HT1080 (cell line): ENCODE data around the gene SPATA9. TPM values are rescaled to one million over a fixed set of nuclear protein-coding genes. Genes with fewer than 3 reads are reported as not detected.

Experiments
- DNase-seq: peaks from one replicate; pipeline ENCODE4 v3.0.0-alpha.2; 2015; ENCODE audit warnings: low read depth
- polyA plus RNA-seq, 2 experiments: library from polyadenylated mRNA; depleted of rRNA; stranded (reverse); fragments of >200 nt; gene quantifications; 2 replicates each; pipeline ENCODE4 v1.2.3, GENCODE V29; 2015
- total RNA-seq: library from RNA; depleted of rRNA; stranded (reverse); fragments of >200 nt; shearing (Covaris generic); gene quantifications from 2 replicates; pipeline ENCODE4 v1.2.3, GENCODE V29; 2014; rRNA removed

Gene SPATA9, protein sequence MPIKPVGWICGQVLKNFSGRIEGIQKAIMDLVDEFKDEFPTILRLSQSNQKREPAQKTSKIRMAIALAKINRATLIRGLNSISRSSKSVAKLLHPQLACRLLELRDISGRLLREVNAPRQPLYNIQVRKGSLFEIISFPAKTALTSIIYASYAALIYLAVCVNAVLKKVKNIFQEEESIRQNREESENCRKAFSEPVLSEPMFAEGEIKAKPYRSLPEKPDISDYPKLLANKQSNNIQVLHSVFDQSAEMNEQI
- total RNA-seq: not detected in 2 replicates
- polyA plus RNA-seq (2015; cell fraction: cytosol; rRNA removed): 0.48 TPM in 1 of 2 replicates, not detected in the other
- 0.22 TPM in 1 of 2 replicates, not detected in the other for polyA plus RNA-seq (2015; cell fraction: nucleus; rRNA removed)

- no peak for DNase-seq
Observed at GRCh38 chr5:95682891-95683290, at the start of gene SPATA9. Gene SPATA9 (minus strand): TSS chr5:95682991. CDS start chr5:95682854, 137 bp downstream.

- DNase-seq: peak; percentile 56
Observed at GRCh38 chr5:95731571-95732554, 49.1 kb upstream of the SPATA9 start.

- DNase-seq: peak; percentile 94
Observed at GRCh38 chr5:95730730-95731570, 48.2 kb upstream of the SPATA9 start, which contains the start of gene RHOBTB3. Gene RHOBTB3 (plus strand): TSS chr5:95731336. CDS start chr5:95731683, 347 bp downstream.

- no peak for DNase-seq
Observed at GRCh38 chr5:95730011-95730700, 47.4 kb upstream of the SPATA9 start.

DNA sequence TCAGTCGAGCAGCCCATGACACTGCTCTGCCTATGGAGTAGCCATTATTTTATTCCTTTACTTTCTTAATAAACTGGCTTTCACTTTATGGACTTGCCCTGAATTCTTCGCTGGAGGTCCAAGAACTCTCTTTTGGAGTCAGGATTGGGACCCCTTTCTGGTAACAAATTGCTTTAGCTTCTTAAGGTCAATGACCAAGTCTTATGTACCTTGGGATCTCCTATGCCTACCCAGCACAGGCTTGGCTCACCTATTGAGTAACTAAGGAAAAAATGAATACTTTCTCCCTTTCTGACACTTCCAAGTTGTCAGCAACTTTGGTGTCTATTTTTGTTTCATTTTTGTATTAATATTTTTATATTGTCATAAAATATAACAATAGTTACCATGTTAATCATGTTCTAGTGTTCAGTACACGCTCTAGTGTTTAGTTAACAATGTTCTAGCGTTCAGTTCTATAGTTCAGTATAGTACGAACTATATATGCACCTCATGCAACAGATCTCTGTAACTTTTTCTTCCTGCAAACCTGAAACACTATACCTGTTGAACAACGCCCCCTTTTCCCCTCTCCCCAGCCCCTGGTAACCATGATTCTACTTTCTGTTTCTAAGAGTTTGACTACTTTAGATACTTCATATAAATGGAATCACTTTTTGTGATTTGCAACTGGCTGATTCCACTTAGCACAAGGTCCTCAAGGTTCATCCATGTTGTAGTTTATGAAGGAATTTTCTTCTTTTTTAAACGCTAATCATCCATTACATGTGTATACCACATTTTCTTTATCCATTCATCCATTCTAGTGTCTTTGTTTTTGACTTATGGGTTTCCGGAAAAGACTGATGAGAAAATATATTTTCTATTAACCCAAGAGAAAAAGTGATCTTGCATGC, 46.6 kb upstream of the SPATA9 start:
- no peak for DNase-seq

GRCh38 chr5:95728494-95729114, 45.8 kb upstream of the SPATA9 start:
- DNase-seq: no peak

GRCh38 chr5:95727764-95728191, 45.0 kb upstream of the SPATA9 start:
- no peak for DNase-seq

DNA sequence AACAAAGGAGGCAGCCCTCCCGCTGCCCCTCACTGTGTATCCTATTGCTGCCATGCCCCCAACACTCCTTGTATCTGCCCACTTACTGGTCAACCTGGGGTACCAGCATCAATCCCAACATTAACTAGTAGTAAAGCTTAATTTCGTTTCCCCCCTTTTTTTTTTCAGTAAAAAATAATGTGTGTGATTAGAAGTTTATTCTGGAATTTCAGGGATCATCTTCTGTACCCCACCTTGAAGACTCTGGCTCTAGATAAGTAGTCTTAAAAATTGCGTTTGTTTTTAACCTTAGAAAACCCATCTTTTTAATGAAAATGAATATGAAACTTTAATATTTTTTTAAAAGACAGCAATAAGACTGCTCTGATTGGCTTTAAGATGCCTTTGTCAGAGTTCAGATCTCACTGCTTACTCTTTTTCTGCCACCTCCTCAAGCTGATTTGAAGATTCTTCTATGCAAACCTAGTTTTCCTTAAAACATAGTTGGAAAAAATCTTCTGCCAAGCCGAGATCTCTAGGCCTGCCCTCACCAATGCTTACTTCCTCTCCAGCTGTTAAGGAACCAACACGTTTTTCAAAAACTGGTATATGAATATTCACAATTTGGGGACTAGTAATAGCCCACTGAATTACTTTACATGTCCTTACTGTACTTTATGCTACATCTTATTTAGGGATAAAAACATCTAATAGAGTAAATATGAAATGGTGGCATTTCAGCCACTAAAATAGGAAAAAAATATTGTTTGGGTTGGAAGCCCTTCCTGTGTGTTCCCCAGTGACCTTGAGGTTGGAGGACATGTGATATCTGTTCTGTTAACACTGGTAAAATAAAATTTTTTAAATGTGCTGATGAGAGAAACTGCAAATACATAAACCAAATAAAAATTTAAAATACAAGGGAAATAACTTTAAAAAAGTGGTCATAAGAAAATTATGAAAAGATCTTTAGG, 44.3 kb upstream of the SPATA9 start:
- no peak for DNase-seq

- no peak for DNase-seq
Observed at GRCh38 chr5:95725937-95726810, 43.4 kb upstream of the SPATA9 start.

DNA sequence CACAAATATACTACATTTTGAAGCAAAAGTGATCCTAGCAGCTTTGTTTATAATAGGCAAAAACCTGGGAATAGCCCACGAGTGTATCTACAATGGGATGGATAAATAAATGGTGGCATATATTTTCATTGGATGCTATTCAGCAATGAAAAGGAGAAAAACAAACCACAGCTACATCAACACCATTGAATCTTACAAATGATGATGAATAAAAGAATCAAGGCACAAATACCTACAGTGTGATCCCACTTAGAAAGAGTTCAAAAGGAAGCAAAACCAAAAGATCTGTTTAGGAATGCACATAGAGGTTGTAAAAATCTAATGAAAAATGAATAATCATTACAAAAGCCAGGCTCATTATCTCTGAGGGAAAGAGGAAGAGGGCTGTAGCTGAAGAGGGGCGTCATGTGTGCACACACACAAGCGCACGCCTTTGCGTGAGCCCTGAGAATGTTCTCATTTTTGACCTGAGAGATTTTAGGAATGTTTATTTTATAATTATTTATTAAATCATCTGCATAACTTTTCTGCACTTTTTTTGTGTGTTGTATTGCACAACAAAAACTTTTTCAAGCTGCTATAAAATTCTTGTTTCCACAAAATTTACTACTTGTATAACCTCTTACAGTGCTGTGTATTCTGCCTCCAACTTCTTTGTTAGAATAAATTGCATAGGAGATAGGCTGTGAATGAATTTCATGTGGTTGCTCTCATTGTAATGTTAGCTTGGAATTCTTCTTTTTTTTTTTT, 42.5 kb upstream of the SPATA9 start:
- DNase-seq: no peak

DNA sequence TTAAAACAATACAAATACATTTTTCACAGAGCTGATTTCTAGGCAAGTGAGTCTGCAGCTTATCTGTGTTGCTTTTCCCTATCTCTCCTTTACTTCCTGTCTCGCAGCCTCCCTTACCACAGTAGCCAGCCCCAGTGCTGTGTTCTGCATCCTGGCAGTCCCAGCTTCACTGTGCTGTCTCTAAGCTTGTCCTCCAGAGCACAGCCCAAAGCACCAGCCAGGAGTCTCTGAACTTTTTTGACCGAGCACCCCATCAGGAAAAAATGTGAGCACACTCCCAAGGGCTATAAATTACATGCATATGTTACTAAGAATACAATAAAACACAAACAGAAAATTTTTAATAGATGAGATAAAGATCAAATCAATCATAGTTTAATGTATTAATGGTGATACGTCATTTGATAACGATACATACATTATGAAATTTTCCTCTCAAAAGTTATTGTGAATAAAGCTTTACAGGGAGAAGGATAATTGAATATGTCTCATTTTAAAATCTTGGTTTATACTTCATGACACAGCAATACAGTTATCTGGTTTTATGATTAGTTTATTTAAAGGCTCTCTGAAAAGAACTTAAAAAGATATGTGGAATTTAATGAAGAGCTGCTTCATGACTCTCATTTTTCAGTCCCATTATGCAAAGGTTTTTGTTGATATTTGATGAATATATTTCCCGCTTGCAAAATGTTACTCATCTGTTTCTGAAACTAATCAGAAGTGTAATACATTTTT, 41.0 kb upstream of the SPATA9 start:
- DNase-seq: no peak

DNA sequence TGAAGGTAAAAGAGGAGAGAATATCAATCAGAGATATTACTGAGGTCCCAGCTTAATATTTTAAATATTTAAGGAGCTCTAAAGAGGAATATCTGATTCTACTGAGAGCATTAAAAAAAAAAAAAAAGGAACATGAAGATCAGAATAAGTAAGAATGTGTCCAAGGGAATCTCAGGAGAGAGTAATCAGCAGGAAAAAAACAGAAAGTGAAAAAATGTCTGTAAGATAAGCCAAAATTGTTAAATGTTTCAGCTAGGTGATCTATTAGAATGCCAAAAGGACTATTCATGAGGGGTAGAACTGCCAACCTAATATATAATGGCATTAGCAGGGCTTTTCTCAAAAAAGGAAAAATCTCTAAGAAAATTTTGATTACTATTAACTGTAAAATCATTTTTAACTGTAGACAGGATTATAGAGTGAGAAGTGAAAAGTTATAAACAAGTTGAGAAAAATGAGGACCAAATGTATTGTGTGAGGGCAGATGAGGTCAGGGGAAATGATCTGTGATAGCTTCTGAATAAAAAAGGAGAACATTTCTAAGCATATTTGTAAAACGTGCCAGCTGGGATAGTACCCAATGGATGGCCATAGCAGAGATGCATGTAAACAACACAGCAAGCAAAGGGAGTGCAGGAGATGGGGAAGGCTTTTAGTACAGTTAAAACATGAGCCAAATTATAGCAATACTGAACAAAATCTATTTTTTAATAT, 38.9 kb upstream of the SPATA9 start:
- no peak for DNase-seq

DNA sequence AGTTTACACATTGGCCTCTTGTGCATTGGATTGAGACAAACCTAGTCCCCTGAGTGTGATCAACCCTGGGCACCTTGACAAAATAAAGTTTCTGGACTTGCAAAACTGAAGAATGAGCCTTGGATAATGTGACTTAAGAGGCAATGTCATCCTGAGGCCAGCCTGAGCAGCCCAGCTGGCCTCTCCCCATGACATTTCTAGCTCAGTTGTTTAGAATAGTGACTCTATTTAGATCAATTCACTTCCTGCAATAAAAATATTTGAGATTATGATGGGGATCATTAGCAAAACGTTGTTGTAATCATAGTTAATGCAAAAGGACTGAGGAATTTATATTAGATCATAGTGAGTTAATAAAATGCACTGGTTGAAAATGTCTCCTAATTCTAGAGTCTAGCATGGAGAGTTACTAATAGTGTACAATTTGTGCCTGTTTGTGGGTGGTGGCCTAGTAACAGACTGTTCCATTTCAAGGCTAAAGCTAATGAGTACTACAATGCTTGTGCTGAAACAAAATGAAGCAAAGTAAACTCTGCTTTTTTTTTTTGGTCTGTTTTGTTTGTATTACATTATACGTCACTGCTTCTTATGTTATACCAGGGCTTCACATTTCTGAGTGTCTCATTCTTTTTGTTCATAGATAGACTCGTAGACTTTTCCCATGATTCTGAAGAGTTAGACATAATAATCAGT, 37.4 kb upstream of the SPATA9 start:
- no peak for DNase-seq

DNA sequence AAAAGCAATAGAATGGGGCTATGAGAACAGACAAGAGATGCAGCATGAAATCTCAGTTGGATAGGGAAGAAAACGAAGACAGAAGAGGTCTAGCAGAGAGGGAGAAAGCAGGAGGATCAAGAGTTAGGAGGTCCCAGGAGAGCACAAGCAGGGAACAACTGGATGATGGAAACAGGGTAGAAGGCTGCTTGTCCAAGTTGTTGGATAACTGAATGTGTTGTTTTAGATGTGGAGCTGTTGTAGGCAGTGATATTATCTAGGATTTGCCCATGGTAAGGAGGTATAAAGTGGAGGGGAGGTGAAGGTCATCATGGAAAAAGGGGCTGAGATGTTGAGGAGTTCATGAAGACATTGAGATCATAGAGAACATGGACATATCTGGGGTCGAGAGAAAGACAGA, 35.9 kb upstream of the SPATA9 start:
- no peak for DNase-seq
